HepG2 (cell line): ENCODE data around the gene MTO1. TPM values are rescaled to one million over a fixed set of nuclear protein-coding genes. Genes with fewer than 3 reads are reported as not detected.

Source experiments
- ATF7 ChIP-seq, 2 experiments: fragments of 450-650 bp in 1 of 2; sonication (generic) in 1 of 2; formaldehyde crosslinking in 1 of 2; IDR thresholded peaks; 2 replicates each; pipeline versions ENCODE4 v1.4.0 to v1.6.1; 2016 to 2020; ENCODE audit warnings: antibody characterized with exemption in 1 of 2, mild to moderate bottlenecking in 1 of 2, missing genetic modification reagents in 1 of 2
- DNMT1 ChIP-seq: sonication (generic); formaldehyde crosslinking; IDR thresholded peaks from 2 replicates; pipeline ENCODE4 v1.5.1; 2020; ENCODE audit warnings: mild to moderate bottlenecking, missing genetic modification reagents
- E2F5 ChIP-seq: sonication (generic); formaldehyde crosslinking; conservative IDR thresholded peaks from 2 replicates; pipeline ENCODE4 v1.4.0; 2020; ENCODE audit warnings: missing genetic modification reagents
- FOSL1 ChIP-seq: sonication (generic); formaldehyde crosslinking; IDR thresholded peaks from 2 replicates; pipeline ENCODE4 v1.9.0; 2021; ENCODE audit warnings: missing genetic modification reagents, borderline replicate concordance
- FUBP1 ChIP-seq: sonication (generic); formaldehyde crosslinking; IDR thresholded peaks from 2 replicates; pipeline ENCODE4 v1.5.1; 2020; ENCODE audit warnings: missing genetic modification reagents, mild to moderate bottlenecking, borderline replicate concordance
- HINFP ChIP-seq: sonication (generic); formaldehyde crosslinking; IDR thresholded peaks from 2 replicates; pipeline ENCODE4 v1.4.0; 2020; ENCODE audit warnings: low read depth, mild to moderate bottlenecking, missing genetic modification reagents
- HNRNPH1 ChIP-seq: fragments of 200-400 bp; formaldehyde crosslinking; optimal IDR thresholded peaks from 2 replicates; pipeline ENCODE3; 2017; ENCODE audit warnings: mild to moderate bottlenecking, low read depth, low read length
- MED1 ChIP-seq: sonication (generic); formaldehyde crosslinking; IDR thresholded peaks from 2 replicates; pipeline ENCODE4 v1.4.0; 2020; ENCODE audit warnings: missing genetic modification reagents
- NAIF1 ChIP-seq: sonication (generic); formaldehyde crosslinking; IDR thresholded peaks from 2 replicates; pipeline ENCODE4 v1.5.0; 2020; ENCODE audit warnings: mild to moderate bottlenecking, missing genetic modification reagents, borderline replicate concordance
- NFAT5 ChIP-seq: sonication (generic); formaldehyde crosslinking; IDR thresholded peaks from 2 replicates; pipeline ENCODE4 v1.4.0; 2020; ENCODE audit warnings: missing genetic modification reagents
- RXRB ChIP-seq: IDR thresholded peaks from 2 replicates; pipeline ENCODE4 v1.6.1; 2016; ENCODE audit warnings: borderline replicate concordance, missing genetic modification reagents, missing compliant biosample characterization
- U2AF2 ChIP-seq: fragments of 200-400 bp; formaldehyde crosslinking; IDR thresholded peaks from 2 replicates; pipeline ENCODE4 v1.6.1; 2017; ENCODE audit warnings: low read depth, mild to moderate bottlenecking, low read length
- ZFP1 ChIP-seq: IDR thresholded peaks from 2 replicates; pipeline ENCODE4 v1.6.1; 2016
- ZNF17 ChIP-seq: sonication (generic); formaldehyde crosslinking; IDR thresholded peaks from 2 replicates; pipeline ENCODE4 v1.5.0; 2020; ENCODE audit warnings: mild to moderate bottlenecking, missing genetic modification reagents
- ZNF230 ChIP-seq: sonication (generic); formaldehyde crosslinking; IDR thresholded peaks from 2 replicates; pipeline ENCODE4 v1.4.0; 2020; ENCODE audit warnings: mild to moderate bottlenecking, missing genetic modification reagents
- ZNF235 ChIP-seq: sonication (generic); formaldehyde crosslinking; IDR thresholded peaks from 2 replicates; pipeline ENCODE4 v1.8.1; 2023; ENCODE audit warnings: mild to moderate bottlenecking, missing genetic modification reagents, borderline replicate concordance
- ZNF772 ChIP-seq: sonication (generic); formaldehyde crosslinking; IDR thresholded peaks from 2 replicates; pipeline ENCODE4 v1.5.0; 2020; ENCODE audit warnings: mild to moderate bottlenecking, missing genetic modification reagents
- ZSCAN5A ChIP-seq: sonication (generic); formaldehyde crosslinking; IDR thresholded peaks from 2 replicates; pipeline ENCODE4 v1.8.0; 2022; ENCODE audit warnings: mild to moderate bottlenecking, missing genetic modification reagents, borderline replicate concordance
- polyA plus RNA-seq, 8 experiments: library from polyadenylated mRNA; depleted of rRNA in 3 of 8; stranded (reverse) in 7 of 8; unstranded in 1 of 8; fragments of >200 nt; fragmentation: Illumina TruSeq in 4 of 8; extraction: Trizol in 4 of 8; gene quantifications; 2 replicates each; pipeline versions ENCODE4 v1.2.1 to v1.2.3, GENCODE V29; 2011 to 2016; ENCODE audit warnings: low read depth in 4 of 8, missing spikeins in 1 of 8, mixed read lengths in 1 of 8; ENCODE audit not compliant: insufficient read depth in 1 of 8
- total RNA-seq, 5 experiments: library from RNA; depleted of rRNA; stranded (reverse); fragments of >200 nt; fragmentation: Illumina TruSeq; extraction: Trizol; gene quantifications; 2 replicates each; pipeline ENCODE4 v1.2.3, GENCODE V29; 2016; ENCODE audit warnings: low read depth in 1 of 5

Gene MTO1
- total and polyA plus RNA-seq, 2 of the 13 experiments (the other 11 are each of a cell fraction or from before 2014, with no cell fraction given) = 21.1 to 45.3 TPM

GRCh38 chr6:73521351-73521985, 59.9 kb downstream of the MTO1 start (continued):
- TF ChIP-seq NFAT5 (CRISPR knock-in tag) (no peak), FOSL1 (no peak), HINFP (CRISPR knock-in tag) (no peak), ZNF772 (no peak), ZNF230 (CRISPR knock-in tag) (no peak), FUBP1 (CRISPR knock-in tag) (no peak), NAIF1 (CRISPR knock-in tag) (no peak), RXRB (CRISPR knock-in tag) (no peak), ZNF17 (CRISPR knock-in tag) (no peak), MED1 (CRISPR knock-in tag) (peak; percentile 48; the same call in 1 of the 2 replicates), ZSCAN5A (no peak), E2F5 (CRISPR knock-in tag) (no peak), U2AF2 (no peak), ZFP1 (CRISPR knock-in tag) (no peak), ATF7 (IDR thresholded peaks at IDR 0.05) (no peak), ATF7 (CRISPR knock-in tag; IDR thresholded peaks at IDR 0.05) (no peak), DNMT1 (CRISPR knock-in tag) (no peak), ZNF235 (no peak), HNRNPH1 (no peak)
